OCI-LY3 (cell line): ENCODE results near the gene STAT5B.

ENCODE experiments used
- H2AFZ ChIP-seq: fragments of 200-600, 300-600 bp; shearing (Covaris generic); 2 replicates; pipeline ENCODE4 v1.6.0; 2014; ENCODE audit warnings: antibody characterized with exemption, low read depth, low read length
- H3K27ac ChIP-seq: fragments of 200-600, 300-600 bp; sonication (generic); 2 replicates; pipeline ENCODE4 v1.5.1; 2014; ENCODE audit warnings: mild to moderate bottlenecking, low read length, moderate library complexity, mixed read lengths
- H3K27me3 ChIP-seq: fragments of 200-600, 300-600 bp; sonication (generic); 2 replicates; pipeline ENCODE4 v1.6.1; 2014; ENCODE audit warnings: low read depth, low read length, mixed read lengths
- H3K36me3 ChIP-seq: fragments of 200-600, 300-600 bp; sonication (generic); replicated peaks from 2 replicates; pipeline ENCODE3; 2014; ENCODE audit warnings: low read depth, low read length, mixed read lengths
- H3K4me1 ChIP-seq: fragments of 300-600, 200-600 bp; sonication (generic); 2 replicates; pipeline ENCODE4 v1.6.1; 2014; ENCODE audit warnings: low read length, mixed read lengths
- H3K4me2 ChIP-seq: fragments of 200-600, 300-600 bp; sonication (generic); 2 replicates; pipeline ENCODE4 v1.6.1; 2014; ENCODE audit warnings: low read length, mixed read lengths
- H3K4me3 ChIP-seq: fragments of 300-600, 200-600 bp; sonication (generic); 2 replicates; pipeline ENCODE4 v1.5.1; 2014; ENCODE audit warnings: antibody characterized with exemption, mild to moderate bottlenecking, low read length, moderate library complexity
- H3K79me2 ChIP-seq: fragments of 300-600, 200-600 bp; shearing (Covaris generic); 2 replicates; pipeline ENCODE4 v1.6.1; 2014; ENCODE audit warnings: mild to moderate bottlenecking, low read length, mixed read lengths
- H3K9ac ChIP-seq: fragments of 300-600, 200-600 bp; shearing (Covaris generic); 2 replicates; pipeline ENCODE4 v1.6.0; 2014; ENCODE audit warnings: mild to moderate bottlenecking, low read length, moderate library complexity
- H3K9me3 ChIP-seq: fragments of 200-600, 300-600 bp; shearing (Covaris generic); 2 replicates; pipeline ENCODE4 v1.6.1; 2014; ENCODE audit warnings: low read length, mixed read lengths; ENCODE audit not compliant: insufficient read depth
- H4K20me1 ChIP-seq: fragments of 200-600, 300-600 bp; sonication (generic); 2 replicates; pipeline ENCODE4 v1.6.1; 2016; ENCODE audit warnings: low read length, mixed read lengths; ENCODE audit not compliant: insufficient read depth
- EZH2phosphoT487 ChIP-seq: fragments of 200-600 bp; shearing (Covaris generic); IDR thresholded peaks from 2 replicates; pipeline ENCODE4 v1.6.1; 2018; ENCODE audit warnings: antibody characterized with exemption, mixed run types, low read depth
- TF ChIP-seq, protein P1 (sequence below): fragments of 200-600, 300-600 bp; sonication (generic); IDR thresholded peaks from 2 replicates; pipeline ENCODE4 v1.5.1; 2014; ENCODE audit warnings: antibody characterized with exemption, low read length, low read depth

Gene STAT5B

DNA sequence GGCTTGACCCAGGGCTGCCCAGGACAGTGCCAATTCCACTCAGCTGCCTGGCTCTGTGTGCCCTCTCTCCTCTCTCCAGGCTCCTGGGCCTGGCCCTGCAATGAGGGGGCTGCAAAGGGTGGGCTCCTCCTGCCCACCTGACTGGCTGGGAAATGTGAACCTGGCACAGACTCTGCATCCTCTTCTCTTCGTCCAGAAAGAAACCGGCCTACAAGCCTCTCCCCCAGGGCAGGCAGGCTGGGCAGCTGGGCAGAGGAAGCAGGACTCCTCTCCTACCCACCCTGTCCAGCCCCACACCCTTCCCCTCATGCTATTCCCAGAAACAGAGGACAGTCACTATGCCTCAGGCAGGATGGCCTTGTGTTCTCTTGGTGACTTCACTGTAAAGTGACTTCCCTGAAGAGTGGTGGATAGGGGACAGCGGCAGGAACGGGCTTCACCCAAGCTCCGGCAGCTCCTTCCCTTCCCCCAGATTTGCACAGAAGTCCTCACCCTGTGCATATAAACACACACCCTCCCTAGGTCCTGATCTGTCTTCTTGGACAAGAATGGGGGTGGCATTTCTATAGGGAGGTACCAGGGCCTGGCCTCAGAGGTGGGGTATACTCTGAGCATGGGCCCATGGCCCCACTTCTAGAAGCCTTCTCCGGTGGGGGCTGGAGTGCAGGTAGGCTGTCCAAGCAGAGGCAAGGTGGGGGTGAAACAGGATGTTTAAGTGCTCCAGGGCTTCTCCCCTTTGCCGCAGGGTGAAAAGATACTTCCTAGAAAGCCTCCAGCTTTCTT, 7.2 kb upstream of the STAT5B start:
- Histone ChIP-seq H3K4me1 (peaks cover 28% of the 10 kb centered on the region), H3K4me2 (no peak overlapping the region), H3K27ac (no peak overlapping the region), H2AFZ (no peak overlapping the region), H3K36me3 (no peaks in the 10 kb centered on the region), H3K79me2 (peaks cover 30% of the 10 kb centered on the region), H3K4me3 (no peak overlapping the region), H3K9me3 (no peaks in the 10 kb centered on the region), H4K20me1 (no peaks in the 10 kb centered on the region), H3K27me3 (no peaks in the 10 kb centered on the region), H3K9ac (no peak overlapping the region)
- TF ChIP-seq EZH2phosphoT487: no peak
- TF ChIP-seq, protein P1, sequence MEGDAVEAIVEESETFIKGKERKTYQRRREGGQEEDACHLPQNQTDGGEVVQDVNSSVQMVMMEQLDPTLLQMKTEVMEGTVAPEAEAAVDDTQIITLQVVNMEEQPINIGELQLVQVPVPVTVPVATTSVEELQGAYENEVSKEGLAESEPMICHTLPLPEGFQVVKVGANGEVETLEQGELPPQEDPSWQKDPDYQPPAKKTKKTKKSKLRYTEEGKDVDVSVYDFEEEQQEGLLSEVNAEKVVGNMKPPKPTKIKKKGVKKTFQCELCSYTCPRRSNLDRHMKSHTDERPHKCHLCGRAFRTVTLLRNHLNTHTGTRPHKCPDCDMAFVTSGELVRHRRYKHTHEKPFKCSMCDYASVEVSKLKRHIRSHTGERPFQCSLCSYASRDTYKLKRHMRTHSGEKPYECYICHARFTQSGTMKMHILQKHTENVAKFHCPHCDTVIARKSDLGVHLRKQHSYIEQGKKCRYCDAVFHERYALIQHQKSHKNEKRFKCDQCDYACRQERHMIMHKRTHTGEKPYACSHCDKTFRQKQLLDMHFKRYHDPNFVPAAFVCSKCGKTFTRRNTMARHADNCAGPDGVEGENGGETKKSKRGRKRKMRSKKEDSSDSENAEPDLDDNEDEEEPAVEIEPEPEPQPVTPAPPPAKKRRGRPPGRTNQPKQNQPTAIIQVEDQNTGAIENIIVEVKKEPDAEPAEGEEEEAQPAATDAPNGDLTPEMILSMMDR: no peak

DNA sequence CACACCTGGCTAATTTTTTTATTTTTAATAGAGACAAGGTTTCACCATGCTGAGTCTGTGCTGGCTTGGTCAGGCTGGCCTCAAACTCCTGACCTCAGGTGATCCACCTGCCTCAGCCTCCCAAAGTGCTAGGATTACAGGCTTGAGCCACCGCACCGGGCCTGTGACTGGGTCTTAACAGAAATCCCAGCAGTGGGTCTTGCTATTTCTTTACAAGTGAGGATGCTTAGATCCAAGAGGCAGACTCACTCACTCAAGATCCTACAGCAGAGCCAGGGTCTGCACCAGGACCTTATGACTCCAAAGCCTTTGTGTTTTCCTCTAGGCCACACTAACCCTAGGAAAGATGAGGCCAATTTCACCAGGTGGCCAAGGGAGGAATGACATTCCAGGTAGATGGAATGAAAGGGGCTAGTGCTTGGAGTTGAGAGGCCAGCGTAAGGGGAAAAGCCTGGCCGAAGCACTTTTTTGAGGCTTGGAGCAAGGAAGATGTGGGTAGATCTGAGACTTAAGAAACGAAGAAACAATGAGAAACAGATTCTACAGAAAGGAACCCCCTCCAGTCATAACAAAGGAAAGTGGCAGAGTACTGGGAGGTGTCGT, 6.4 kb upstream of the STAT5B start:
- H3K27ac ChIP-seq: no peak overlapping the region
- H2AFZ ChIP-seq: no peak overlapping the region
- no peaks in the 10 kb centered on the region for H4K20me1 ChIP-seq
- TF ChIP-seq EZH2phosphoT487: no peak
- TF ChIP-seq, protein P1: no peak
- peaks cover 24% of the 10 kb centered on the region for H3K4me1 ChIP-seq
- H3K9ac ChIP-seq: no peak overlapping the region
- H3K36me3 ChIP-seq: no peaks in the 10 kb centered on the region
- no peak overlapping the region for H3K4me3 ChIP-seq
- H3K79me2 ChIP-seq: peaks cover 21% of the 10 kb centered on the region
- H3K9me3 ChIP-seq: no peaks in the 10 kb centered on the region
- no peak overlapping the region for H3K4me2 ChIP-seq
- H3K27me3 ChIP-seq: no peaks in the 10 kb centered on the region

DNA sequence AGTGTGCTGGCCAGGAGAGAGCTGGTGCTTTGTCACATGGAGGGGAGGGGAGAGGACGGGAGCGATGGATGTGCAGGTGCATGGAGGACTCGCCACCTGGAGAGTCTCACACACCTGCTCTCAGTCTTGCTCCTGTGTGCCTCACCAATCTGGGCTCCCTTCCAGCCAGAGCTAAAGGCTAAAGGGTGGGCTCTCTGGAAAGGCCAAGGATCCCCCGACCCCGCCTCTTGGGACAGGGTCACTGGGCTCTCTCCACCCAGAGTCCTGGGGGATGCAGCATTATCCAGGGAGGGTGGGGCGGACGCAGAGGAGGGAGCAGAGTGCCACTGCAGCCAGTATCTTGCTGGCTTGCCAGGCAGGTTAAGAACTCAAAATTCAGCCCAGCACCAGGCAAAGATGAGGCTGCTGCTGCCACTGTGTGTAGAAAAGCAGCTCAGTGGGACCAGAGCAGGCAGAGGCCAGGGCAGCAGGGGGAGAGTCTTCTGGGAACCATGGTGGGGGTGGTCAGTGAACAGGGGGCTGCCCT, 5.4 kb upstream of the STAT5B start:
- Histone ChIP-seq H3K79me2 (peaks cover 15% of the 10 kb centered on the region), H3K9me3 (no peaks in the 10 kb centered on the region), H3K4me2 (no peak overlapping the region), H3K4me1 (peaks cover 22% of the 10 kb centered on the region), H2AFZ (no peak overlapping the region), H3K9ac (no peak overlapping the region), H4K20me1 (no peaks in the 10 kb centered on the region), H3K27me3 (no peaks in the 10 kb centered on the region), H3K27ac (no peak overlapping the region), H3K36me3 (no peaks in the 10 kb centered on the region), H3K4me3 (no peak overlapping the region)
- TF ChIP-seq, protein P1: no peak
- TF ChIP-seq EZH2phosphoT487: no peak
